ENCODE results near the gene SLC9C2.
"Not testable (repeated sequence)": the region's sequence is repeated elsewhere in the genome, so short reads cannot be mapped to it uniquely, and the experiment has no call there.

SLC9C2 gene

DNA sequence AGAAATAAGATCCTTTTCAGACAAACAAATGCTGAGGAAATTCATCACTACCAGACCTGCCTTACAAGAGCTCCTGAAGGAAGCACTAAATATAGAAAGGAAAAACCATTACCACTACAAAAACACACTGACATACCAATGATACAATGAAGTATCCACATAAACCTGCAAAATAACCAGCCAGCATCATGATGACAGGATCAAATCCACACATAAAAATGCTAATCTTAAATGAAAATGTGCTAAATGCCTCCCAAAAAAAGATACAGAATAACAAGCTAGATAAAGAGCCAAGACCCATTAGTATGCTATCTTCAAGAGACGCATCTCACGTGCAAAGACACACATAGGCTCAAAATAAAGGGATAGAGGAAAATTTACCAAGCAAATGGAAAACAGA, 140.2 kb downstream of the SLC9C2 start:
- not testable (repeated sequence) for H3K9me3 ChIP-seq (ENCODE audit: control insufficient read depth, low read depth, low read length); H3K4me1 ChIP-seq (ENCODE audit: control insufficient read depth, low read depth, low read length); H3K27ac ChIP-seq (ENCODE audit: low read length); H3K9ac ChIP-seq (ENCODE audit: low read length); H3K36me3 ChIP-seq (ENCODE audit: control insufficient read depth, low read depth, low read length); H3K27me3 ChIP-seq (ENCODE audit: control insufficient read depth, insufficient read depth, low read length); H3K4me3 ChIP-seq (ENCODE audit: low read length)

DNA sequence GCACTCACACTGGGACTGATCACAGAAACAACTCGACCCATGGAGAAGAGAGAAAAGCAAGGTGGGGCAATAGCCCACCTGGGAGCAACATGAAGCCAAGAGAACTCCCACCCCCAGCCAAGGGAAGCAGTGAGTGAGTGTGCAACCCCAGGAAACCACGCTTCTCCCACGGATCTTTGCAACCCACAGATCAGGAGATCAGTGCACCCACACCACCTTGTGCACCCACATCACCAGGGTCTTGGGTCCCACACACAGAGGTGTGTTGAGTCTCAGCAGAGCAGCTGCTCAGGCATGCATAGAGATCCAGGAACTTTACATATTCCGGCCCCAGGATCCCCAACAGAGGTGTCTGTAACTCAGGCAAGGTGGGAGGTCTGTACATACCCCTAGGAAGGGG, 143.0 kb downstream of the SLC9C2 start:
- H3K27me3 ChIP-seq (ENCODE audit: control insufficient read depth, insufficient read depth, low read length) = no peaks in the 10 kb centered on the region
- H3K4me1 ChIP-seq (ENCODE audit: control insufficient read depth, low read depth, low read length) = peaks cover 3% of the 10 kb centered on the region
- H3K27ac ChIP-seq (ENCODE audit: low read length) = no peak overlapping the region
- no peak overlapping the region for H3K9ac ChIP-seq (ENCODE audit: low read length)
- H3K4me3 ChIP-seq (ENCODE audit: low read length) = no peak overlapping the region
- H3K36me3 ChIP-seq (ENCODE audit: control insufficient read depth, low read depth, low read length) = no peaks in the 10 kb centered on the region
- H3K9me3 ChIP-seq (ENCODE audit: control insufficient read depth, low read depth, low read length) = no peaks in the 10 kb centered on the region

DNA sequence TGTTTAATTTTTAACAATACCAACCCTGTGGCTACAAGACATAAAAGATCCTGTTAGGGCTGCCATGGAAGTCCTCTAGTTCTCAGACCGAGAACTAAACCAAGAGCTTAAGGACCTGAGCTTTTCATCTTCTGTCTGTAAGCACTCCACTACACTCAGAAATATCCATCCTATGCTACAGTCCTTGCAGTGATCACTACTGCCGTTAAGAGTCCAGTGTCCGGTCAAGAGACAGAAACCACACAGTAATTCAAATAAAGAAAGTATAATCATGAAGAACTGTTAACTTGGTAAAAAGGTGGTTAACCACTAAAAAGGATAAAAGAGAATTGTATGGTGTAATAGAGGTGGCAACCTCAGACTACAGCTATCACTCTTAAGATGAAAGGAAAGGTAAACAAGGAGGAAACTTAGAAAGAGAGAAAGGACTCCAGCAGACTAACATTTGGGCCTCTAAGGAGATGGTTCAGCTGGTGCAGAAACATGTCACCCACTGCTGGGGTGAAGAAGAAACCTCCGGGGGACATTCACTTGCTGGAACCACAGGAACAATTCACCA, 147.8 kb downstream of the SLC9C2 start:
- no peaks in the 10 kb centered on the region for H3K36me3 ChIP-seq (ENCODE audit: control insufficient read depth, low read depth, low read length)
- H3K27ac ChIP-seq (ENCODE audit: low read length) = no peak overlapping the region
- H3K9me3 ChIP-seq (ENCODE audit: control insufficient read depth, low read depth, low read length) = no peaks in the 10 kb centered on the region
- H3K9ac ChIP-seq (ENCODE audit: low read length) = no peak overlapping the region
- no peaks in the 10 kb centered on the region for H3K27me3 ChIP-seq (ENCODE audit: control insufficient read depth, insufficient read depth, low read length)
- no peak overlapping the region for H3K4me3 ChIP-seq (ENCODE audit: low read length)
- H3K4me1 ChIP-seq (ENCODE audit: control insufficient read depth, low read depth, low read length) = peaks cover 3% of the 10 kb centered on the region

DNA sequence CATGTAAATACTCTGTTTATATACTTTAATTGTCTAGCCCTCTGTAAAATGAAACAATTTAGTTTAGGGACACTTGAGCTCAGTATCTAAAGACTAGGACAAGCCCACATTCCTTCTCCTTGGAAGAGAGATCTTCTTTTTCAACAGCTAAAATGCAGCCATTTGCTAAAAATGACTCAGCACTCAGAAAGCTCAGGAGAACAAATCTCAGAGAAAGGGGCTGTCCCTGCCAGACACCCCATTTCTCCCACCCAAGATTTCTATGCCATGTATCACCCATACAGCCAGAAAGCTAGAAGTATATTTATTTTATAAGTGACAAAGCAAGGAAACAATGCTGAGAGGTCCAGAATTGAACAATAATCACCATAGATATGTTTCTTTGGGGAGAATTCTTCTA, 148.9 kb downstream of the SLC9C2 start:
- Histone ChIP-seq H3K36me3 (ENCODE audit: control insufficient read depth, low read depth, low read length) (no peaks in the 10 kb centered on the region), H3K9ac (ENCODE audit: low read length) (no peak overlapping the region), H3K9me3 (ENCODE audit: control insufficient read depth, low read depth, low read length) (no peaks in the 10 kb centered on the region), H3K4me1 (ENCODE audit: control insufficient read depth, low read depth, low read length) (peaks cover 3% of the 10 kb centered on the region), H3K27me3 (ENCODE audit: control insufficient read depth, insufficient read depth, low read length) (no peaks in the 10 kb centered on the region), H3K27ac (ENCODE audit: low read length) (no peak overlapping the region), H3K4me3 (ENCODE audit: low read length) (no peak overlapping the region)

DNA sequence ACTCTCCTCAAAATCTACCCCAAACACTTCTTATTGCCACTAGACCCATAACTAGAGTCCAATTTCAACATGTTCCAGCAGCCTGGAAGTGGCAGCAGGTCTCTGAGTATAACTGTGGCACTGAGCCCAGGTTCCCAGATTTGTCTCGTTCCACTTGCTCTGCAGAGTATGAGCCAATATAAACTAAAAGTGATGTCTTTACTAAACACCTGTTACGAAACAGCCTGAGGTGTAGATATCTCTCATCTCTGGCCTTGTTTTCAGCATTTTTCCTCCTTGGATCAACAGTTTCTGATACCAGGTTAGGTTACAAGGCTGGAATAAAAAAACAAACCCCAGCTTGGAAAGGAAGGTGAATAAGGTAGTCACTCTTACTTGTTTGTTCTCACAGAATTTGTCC, 150.9 kb downstream of the SLC9C2 start:
- Histone ChIP-seq H3K27ac (ENCODE audit: low read length) (no peak overlapping the region), H3K4me3 (ENCODE audit: low read length) (no peak overlapping the region), H3K27me3 (ENCODE audit: control insufficient read depth, insufficient read depth, low read length) (no peaks in the 10 kb centered on the region), H3K9me3 (ENCODE audit: control insufficient read depth, low read depth, low read length) (no peaks in the 10 kb centered on the region), H3K36me3 (ENCODE audit: control insufficient read depth, low read depth, low read length) (no peaks in the 10 kb centered on the region), H3K9ac (ENCODE audit: low read length) (no peak overlapping the region), H3K4me1 (ENCODE audit: control insufficient read depth, low read depth, low read length) (peaks cover 10% of the 10 kb centered on the region)

Measured in iPS-18a (cell line).